PC-9 (cell line): Measurements from ENCODE around the gene TRIO. TPM values are rescaled to one million over a fixed set of nuclear protein-coding genes. Genes with fewer than 3 reads are reported as not detected.

Experiments used
- BruUV-seq: library from RNA; stranded (reverse); fragments of 400-500 nt; replicated peaks from 2 replicates; lab custom pipeline; 2021; lab: Mats Ljungman, UMichigan
- CTCF ChIA-PET: fragments of 300-600 bp; sonication (Branson Sonifier 250); formaldehyde crosslinking; loops from one replicate; lab custom pipeline; 2022; ENCODE audit warnings: antibody characterized with exemption; lab: Charles Lee
- POLR2A ChIA-PET: fragments of 300-600 bp; sonication (Branson Sonifier 250); formaldehyde crosslinking; loops from one replicate; lab custom pipeline; 2022; ENCODE audit warnings: antibody characterized with exemption; ENCODE audit not compliant: unreplicated experiment; lab: Charles Lee
- DNase-seq, 2 experiments: peaks; one replicate each; pipeline versions ENCODE4 v3.0.0 to v3.0.0-alpha.2; 2015 to 2022; ENCODE audit warnings: mixed read lengths in 1 of 2
- H2AFZ ChIP-seq: fragments of 200-600 bp; sonication (generic); 2 replicates; pipeline ENCODE4 v1.8.1; 2017; ENCODE audit warnings: antibody characterized with exemption
- H3F3A ChIP-seq: fragments of 200-600 bp; sonication (generic); 2 replicates; pipeline ENCODE4 v1.8.1; 2017; ENCODE audit warnings: antibody characterized with exemption, mild to moderate bottlenecking, low read depth; ENCODE audit not compliant: insufficient read depth
- H3K27ac ChIP-seq: fragments of 200-600 bp; sonication (generic); 2 replicates; pipeline ENCODE4 v1.6.1; 2016; ENCODE audit warnings: mixed run types
- H3K27me3 ChIP-seq: fragments of 200-600 bp; sonication (generic); 2 replicates; pipeline ENCODE4 v1.6.1; 2016; ENCODE audit warnings: low read depth, mixed run types; ENCODE audit not compliant: insufficient read depth
- H3K36me3 ChIP-seq: fragments of 200-600 bp; sonication (generic); 2 replicates; pipeline ENCODE4 v1.6.1; 2016; ENCODE audit warnings: low read depth, mixed run types
- H3K4me1 ChIP-seq: fragments of 200-600 bp; sonication (generic); replicated peaks from 2 replicates; pipeline ENCODE4 v1.6.1; 2016; ENCODE audit warnings: mixed run types; ENCODE audit not compliant: insufficient read depth
- H3K4me2 ChIP-seq: fragments of 200-600 bp; sonication (generic); 2 replicates; pipeline ENCODE4 v1.6.1; 2017; ENCODE audit warnings: mixed run types
- H3K4me3 ChIP-seq: fragments of 200-600 bp; sonication (generic); 2 replicates; pipeline ENCODE4 v1.6.1; 2016; ENCODE audit warnings: mixed run types
- H3K79me2 ChIP-seq: fragments of 200-600 bp; sonication (generic); 2 replicates; pipeline ENCODE4 v1.6.1; 2017; ENCODE audit warnings: low read depth, mixed run types
- H3K9me2 ChIP-seq: fragments of 200-600 bp; sonication (generic); 2 replicates; pipeline ENCODE4 v1.8.1; 2017; ENCODE audit warnings: mild to moderate bottlenecking; ENCODE audit not compliant: insufficient read depth
- H3K9me3 ChIP-seq: fragments of 200-600 bp; sonication (generic); 2 replicates; pipeline ENCODE4 v1.8.1; 2016; ENCODE audit warnings: low read depth; ENCODE audit not compliant: insufficient read depth
- H4K20me1 ChIP-seq: fragments of 200-600 bp; sonication (generic); 2 replicates; pipeline ENCODE4 v1.8.1; 2017; ENCODE audit not compliant: insufficient read depth
- EZH2 ChIP-seq: fragments of 200-600 bp; sonication (generic); IDR thresholded peaks from 2 replicates; pipeline ENCODE4 v1.8.0; 2017; ENCODE audit warnings: antibody characterized with exemption, low read depth
- intact Hi-C: fragments of 100-400 bp; cut with micrococcal nuclease; formaldehyde crosslinking; loops from one replicate; pipeline ENCODE4 v1.10.0; 2022; ENCODE audit not compliant: unreplicated experiment
- total RNA-seq: library from RNA; stranded (reverse); gene quantifications from 2 replicates; pipeline ENCODE4 v1.2.3, GENCODE V29; 2021
- TF ChIP-seq, protein P1 (sequence below): fragments of 200-600 bp; sonication (generic); conservative IDR thresholded peaks from 2 replicates; pipeline ENCODE4 v1.6.1; 2017; ENCODE audit warnings: mixed run types, antibody characterized with exemption, mild to moderate bottlenecking, moderate library complexity

Gene TRIO
- total RNA-seq, 1 experiment from 2014 or later, result 596 TPM

DNA sequence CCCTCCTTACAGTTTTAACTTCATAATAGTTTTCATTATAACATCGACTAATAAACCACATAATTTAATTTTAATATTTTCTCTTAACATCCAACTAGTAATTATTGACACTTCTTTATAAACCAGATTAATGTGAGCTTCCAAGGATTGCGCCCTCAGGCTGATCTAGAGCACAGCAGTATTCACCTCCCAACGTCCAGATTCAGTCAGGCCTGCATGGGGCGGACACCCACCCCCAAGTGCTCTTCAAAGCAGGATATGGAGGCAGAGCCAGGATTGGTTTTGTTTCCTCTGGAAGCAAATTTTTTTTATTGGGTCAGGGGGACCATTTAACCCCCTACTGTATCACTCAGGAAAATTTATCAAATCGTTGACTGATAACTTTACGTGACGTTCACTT is 215.4 kb downstream of the TRIO start:
- Histone ChIP-seq H3K4me3 (no peak overlapping the region), H3K79me2 (0 out of 2 replicates have a peak, but pooled peaks cover 5% of the 10 kb centered on the region), H2AFZ (no peak overlapping the region), H3K9me2 (no peaks in the 10 kb centered on the region), H3K27ac (no peak overlapping the region), H3F3A (peaks cover 8% of the 10 kb centered on the region), H3K36me3 (peaks cover 12% of the 10 kb centered on the region), H3K27me3 (no peaks in the 10 kb centered on the region), H3K4me1 (no peaks in the 10 kb centered on the region), H3K4me2 (no peak overlapping the region), H3K9me3 (no peaks in the 10 kb centered on the region), H4K20me1 (peaks cover 25% of the 10 kb centered on the region; the same call in 1 of the 2 replicates)
- CTCF ChIA-PET, result no interaction called here
- no peak for DNase-seq
- no TSS peak for BruUV-seq
- TF ChIP-seq, protein P1, sequence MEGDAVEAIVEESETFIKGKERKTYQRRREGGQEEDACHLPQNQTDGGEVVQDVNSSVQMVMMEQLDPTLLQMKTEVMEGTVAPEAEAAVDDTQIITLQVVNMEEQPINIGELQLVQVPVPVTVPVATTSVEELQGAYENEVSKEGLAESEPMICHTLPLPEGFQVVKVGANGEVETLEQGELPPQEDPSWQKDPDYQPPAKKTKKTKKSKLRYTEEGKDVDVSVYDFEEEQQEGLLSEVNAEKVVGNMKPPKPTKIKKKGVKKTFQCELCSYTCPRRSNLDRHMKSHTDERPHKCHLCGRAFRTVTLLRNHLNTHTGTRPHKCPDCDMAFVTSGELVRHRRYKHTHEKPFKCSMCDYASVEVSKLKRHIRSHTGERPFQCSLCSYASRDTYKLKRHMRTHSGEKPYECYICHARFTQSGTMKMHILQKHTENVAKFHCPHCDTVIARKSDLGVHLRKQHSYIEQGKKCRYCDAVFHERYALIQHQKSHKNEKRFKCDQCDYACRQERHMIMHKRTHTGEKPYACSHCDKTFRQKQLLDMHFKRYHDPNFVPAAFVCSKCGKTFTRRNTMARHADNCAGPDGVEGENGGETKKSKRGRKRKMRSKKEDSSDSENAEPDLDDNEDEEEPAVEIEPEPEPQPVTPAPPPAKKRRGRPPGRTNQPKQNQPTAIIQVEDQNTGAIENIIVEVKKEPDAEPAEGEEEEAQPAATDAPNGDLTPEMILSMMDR, result no peak
- TF ChIP-seq EZH2, result no peak
- POLR2A ChIA-PET, result no interaction called here
- intact Hi-C loops, result no loop called here

DNA sequence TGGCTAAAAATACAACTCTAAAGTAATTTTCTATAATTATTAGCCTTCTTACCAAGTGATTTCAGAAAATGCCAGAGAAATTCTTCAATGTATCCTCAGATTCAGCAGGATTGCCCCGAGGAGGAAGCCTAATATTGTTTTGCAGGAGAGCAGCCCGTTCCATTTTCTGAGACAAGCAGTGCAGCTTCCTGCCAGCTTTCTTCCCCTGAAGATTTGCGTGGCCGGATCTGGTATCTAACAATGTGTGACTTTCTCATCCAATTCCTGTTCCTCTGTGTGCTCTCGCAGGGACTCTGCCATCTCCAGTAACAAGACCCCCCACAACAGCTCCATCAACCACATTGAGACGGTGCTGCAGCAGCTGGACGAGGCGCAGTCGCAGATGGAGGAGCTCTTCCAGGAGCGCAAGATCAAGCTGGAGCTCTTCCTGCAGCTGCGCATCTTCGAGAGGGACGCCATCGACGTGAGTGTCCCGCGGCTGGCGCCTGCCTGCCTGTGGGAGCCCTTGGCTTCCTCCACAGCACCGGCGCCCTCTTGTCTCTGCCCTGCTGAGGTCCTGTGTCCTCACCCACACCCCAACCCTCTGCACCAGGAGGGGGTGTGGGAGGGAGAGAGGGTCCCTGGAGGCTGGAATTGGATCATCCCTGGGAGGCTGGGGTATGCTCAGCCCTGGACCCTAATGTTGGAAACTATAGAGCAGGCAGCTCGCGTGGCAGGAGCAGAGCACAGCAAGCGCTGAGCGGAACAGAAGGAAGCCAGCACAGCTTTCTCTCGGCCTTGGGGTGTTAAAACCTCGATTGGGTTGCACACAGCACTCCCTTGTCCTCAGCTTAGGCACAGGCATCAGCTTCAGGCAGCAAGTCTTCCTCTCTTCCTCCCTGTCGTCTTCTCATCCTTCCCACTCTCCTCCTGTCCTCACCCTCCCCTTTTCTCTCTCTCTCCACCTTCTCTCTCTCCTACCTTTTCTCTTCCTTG is 216.2 kb downstream of the TRIO start:
- no peaks in the 10 kb centered on the region for H3K79me2 ChIP-seq
- no peak overlapping the region for H3K4me2 ChIP-seq
- CTCF ChIA-PET, result no interaction called here
- H3K27me3 ChIP-seq, result no peaks in the 10 kb centered on the region
- peaks cover 12% of the 10 kb centered on the region for H3F3A ChIP-seq
- BruUV-seq, result no TSS peak
- peaks cover 28% of the 10 kb centered on the region; the same call in 1 of the 2 replicates for H4K20me1 ChIP-seq
- POLR2A ChIA-PET, result no interaction called here
- TF ChIP-seq, protein P1, result no peak
- TF ChIP-seq EZH2, result no peak
- no peak overlapping the region for H3K4me3 ChIP-seq
- H3K9me2 ChIP-seq, result no peaks in the 10 kb centered on the region
- H3K4me1 ChIP-seq, result no peaks in the 10 kb centered on the region
- no peak for DNase-seq
- H3K36me3 ChIP-seq, result peaks cover 17% of the 10 kb centered on the region
- H2AFZ ChIP-seq, result no peak overlapping the region
- no peaks in the 10 kb centered on the region for H3K9me3 ChIP-seq
- no peak overlapping the region for H3K27ac ChIP-seq
- intact Hi-C loops, result no loop called here

DNA sequence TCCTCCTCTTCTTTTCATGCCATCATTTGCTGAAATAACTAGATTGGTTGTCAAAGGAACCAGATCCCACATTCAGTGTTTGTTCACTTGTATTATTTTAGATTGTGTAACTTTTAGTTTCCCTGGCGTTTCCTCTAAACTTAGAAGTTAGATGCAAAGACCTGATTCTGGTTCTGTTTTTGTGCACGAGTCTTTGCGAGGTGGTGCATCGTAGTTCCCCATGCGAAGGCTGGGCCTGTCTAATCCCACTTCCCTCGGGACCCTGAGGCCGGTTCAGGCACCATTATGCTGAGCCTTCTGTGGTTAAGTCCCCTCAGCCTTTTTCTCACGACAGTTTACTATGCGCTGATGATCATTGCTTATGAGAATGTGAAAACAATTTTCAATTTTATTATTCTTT is 219.3 kb downstream of the TRIO start:
- intact Hi-C loops, result no loop called here
- Histone ChIP-seq H3K79me2 (no peaks in the 10 kb centered on the region), H4K20me1 (peaks cover 19% of the 10 kb centered on the region)

More for the DNA sequence above, 219.3 kb downstream of the TRIO start:
- Histone ChIP-seq H3K9me2 (no peaks in the 10 kb centered on the region), H3K27ac (no peak overlapping the region), H3K9me3 (no peaks in the 10 kb centered on the region), H3K4me2 (no peak overlapping the region), H3K36me3 (peaks cover 34% of the 10 kb centered on the region), H3K4me3 (no peak overlapping the region), H3K27me3 (no peaks in the 10 kb centered on the region), H3F3A (peaks cover 10% of the 10 kb centered on the region), H3K4me1 (peaks cover 19% of the 10 kb centered on the region), H2AFZ (no peak overlapping the region)
- DNase-seq, result no peak
- TF ChIP-seq, protein P1, result no peak
- no peak for TF ChIP-seq EZH2
- CTCF ChIA-PET, result interaction anchor here (0.6 to 1.4 kb wide), 3 partner anchors 10 to 367 kb away, joined by 3 to 8 read pairs (median 7); no protein-coding TSS in a partner anchor
- POLR2A ChIA-PET, result no interaction called here
- no TSS peak for BruUV-seq
